Suprapubic skin (tissue), 3 donors: ENCODE measurements around the gene MCF2L.

Source experiments
- CTCF ChIP-seq, 2 donors: fragments of 200-600 bp in 1 of 2; fragments of 450-650 bp in 1 of 2; sonication (generic) in 1 of 2; IDR thresholded peaks; one replicate each; pipeline ENCODE4 v1.5.1; 2016 to 2019; ENCODE audit warnings: antibody characterized with exemption in 2 of 2, mild to moderate bottlenecking in 1 of 2, moderate library complexity in 1 of 2
- EP300 ChIP-seq: sonication (generic); formaldehyde crosslinking; IDR thresholded peaks from one replicate; pipeline ENCODE4 v1.6.1; 2017; ENCODE audit warnings: antibody characterized with exemption
- POLR2A ChIP-seq, 2 donors: fragments of 450-650 bp; IDR thresholded peaks; one replicate each; pipeline ENCODE4 v1.6.1; 2017; ENCODE audit warnings: antibody characterized with exemption in 2 of 2, mild to moderate bottlenecking in 2 of 2, moderate library complexity in 2 of 2

DNA sequence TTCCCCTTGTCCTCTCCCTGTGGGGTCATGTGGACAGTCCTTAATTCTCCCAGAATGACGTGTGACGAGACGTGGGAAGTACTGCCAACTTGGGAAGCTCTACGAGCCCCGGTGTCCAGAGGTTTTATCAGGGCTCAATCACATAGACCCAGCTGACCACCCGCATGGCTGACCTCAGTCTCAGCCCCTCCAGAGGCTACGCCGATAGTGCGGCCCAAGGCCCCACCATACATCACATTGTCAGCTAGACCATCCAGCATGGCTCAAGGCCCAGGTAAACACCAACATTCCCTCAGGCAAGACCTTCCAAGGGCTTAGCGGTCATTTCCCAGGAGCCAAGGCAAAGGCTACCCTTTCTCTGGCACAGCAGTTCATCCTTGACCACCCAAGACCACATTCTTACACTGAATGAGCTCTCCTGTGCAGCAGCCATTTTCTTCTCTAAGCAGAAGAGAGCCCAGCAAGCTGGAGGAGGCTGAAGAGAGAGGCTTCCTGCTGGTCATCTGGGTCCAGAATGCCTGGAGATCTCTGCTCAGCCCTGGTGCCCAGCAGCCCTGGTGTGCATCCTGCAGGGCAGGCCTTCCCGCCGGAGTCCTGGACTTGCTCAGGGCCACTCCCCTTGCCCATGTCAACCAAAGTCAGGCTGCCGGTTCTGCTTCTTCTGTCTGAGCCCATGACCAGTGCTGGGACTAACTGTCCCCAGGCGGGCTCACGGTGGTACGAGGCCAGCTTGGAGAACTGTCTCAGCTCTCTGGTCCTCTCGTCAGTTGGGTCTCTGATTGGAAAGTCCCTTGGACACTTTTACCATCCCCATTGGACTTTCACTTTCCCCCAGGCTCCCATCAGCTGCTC is 145.7 kb downstream of the MCF2L start:
- no peak for TF ChIP-seq CTCF (IDR thresholded peaks at IDR 0.05)
- no peak for TF ChIP-seq POLR2A (IDR thresholded peaks at IDR 0.05)
- no peak for TF ChIP-seq EP300
